ENCODE data around the gene TMSB4Y.

Gene TMSB4Y

GRCh38 chrY:13704121-13704930 lies 627 bp downstream of the TMSB4Y start (continued):
- TF ChIP-seq, protein P1, sequence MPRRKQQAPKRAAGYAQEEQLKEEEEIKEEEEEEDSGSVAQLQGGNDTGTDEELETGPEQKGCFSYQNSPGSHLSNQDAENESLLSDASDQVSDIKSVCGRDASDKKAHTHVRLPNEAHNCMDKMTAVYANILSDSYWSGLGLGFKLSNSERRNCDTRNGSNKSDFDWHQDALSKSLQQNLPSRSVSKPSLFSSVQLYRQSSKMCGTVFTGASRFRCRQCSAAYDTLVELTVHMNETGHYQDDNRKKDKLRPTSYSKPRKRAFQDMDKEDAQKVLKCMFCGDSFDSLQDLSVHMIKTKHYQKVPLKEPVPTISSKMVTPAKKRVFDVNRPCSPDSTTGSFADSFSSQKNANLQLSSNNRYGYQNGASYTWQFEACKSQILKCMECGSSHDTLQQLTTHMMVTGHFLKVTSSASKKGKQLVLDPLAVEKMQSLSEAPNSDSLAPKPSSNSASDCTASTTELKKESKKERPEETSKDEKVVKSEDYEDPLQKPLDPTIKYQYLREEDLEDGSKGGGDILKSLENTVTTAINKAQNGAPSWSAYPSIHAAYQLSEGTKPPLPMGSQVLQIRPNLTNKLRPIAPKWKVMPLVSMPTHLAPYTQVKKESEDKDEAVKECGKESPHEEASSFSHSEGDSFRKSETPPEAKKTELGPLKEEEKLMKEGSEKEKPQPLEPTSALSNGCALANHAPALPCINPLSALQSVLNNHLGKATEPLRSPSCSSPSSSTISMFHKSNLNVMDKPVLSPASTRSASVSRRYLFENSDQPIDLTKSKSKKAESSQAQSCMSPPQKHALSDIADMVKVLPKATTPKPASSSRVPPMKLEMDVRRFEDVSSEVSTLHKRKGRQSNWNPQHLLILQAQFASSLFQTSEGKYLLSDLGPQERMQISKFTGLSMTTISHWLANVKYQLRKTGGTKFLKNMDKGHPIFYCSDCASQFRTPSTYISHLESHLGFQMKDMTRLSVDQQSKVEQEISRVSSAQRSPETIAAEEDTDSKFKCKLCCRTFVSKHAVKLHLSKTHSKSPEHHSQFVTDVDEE (CRISPR knock-in tag; IDR thresholded peaks at IDR 0.05) = no peak
- TF ChIP-seq ZNF8 (CRISPR knock-in tag; IDR thresholded peaks at IDR 0.05) = no peak
- no peak for TF ChIP-seq PPARA (CRISPR knock-in tag; IDR thresholded peaks at IDR 0.05; ENCODE audit: borderline replicate concordance)
- no peak for TF ChIP-seq ZNF565 (CRISPR knock-in tag; conservative IDR thresholded peaks at IDR 0.05; ENCODE audit: low read depth)
- TF ChIP-seq ARNTL (CRISPR knock-in tag; IDR thresholded peaks at IDR 0.05; ENCODE audit: borderline replicate concordance, low read depth) = no peak

DNA sequence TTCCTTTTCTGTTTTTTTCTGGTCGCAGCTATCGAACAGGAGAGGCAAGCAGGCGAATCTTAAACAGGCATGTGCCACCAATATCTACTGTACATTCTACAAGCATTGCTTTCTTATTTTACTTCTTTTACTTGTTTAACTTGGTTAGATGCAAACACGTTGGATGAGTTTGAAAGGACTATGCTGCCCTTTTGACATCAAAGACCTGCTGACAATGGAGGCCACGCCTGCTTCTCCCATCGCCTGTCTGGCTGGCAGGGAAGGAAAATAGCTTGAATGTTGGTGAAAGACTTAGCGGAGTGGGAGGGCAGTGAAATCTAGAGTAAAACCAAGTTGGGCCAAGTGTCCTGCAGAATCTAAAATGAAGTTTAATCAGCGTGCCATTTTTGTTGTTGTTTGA lies 1.5 kb downstream of the TMSB4Y start:
- no peak for ATAC-seq
- TF ChIP-seq PPARA (CRISPR knock-in tag; IDR thresholded peaks at IDR 0.05; ENCODE audit: borderline replicate concordance) (no peak), TOX (CRISPR knock-in tag; IDR thresholded peaks at IDR 0.05; ENCODE audit: borderline replicate concordance) (no peak), ARNTL (CRISPR knock-in tag; IDR thresholded peaks at IDR 0.05; ENCODE audit: borderline replicate concordance, low read depth) (no peak), BACH2 (CRISPR knock-in tag; IDR thresholded peaks at IDR 0.05; ENCODE audit: borderline replicate concordance) (no peak), POU6F1 (CRISPR knock-in tag; IDR thresholded peaks at IDR 0.05; ENCODE audit: borderline replicate concordance, low read depth) (no peak), GLIS3 (CRISPR knock-in tag; IDR thresholded peaks at IDR 0.05) (no peak), SNAI2 (CRISPR knock-in tag; IDR thresholded peaks at IDR 0.05) (no peak), RARB (CRISPR knock-in tag; IDR thresholded peaks at IDR 0.05) (no peak), ZNF8 (CRISPR knock-in tag; IDR thresholded peaks at IDR 0.05) (no peak), ISL1 (CRISPR knock-in tag; IDR thresholded peaks at IDR 0.05) (no peak), ESRRG (CRISPR knock-in tag; IDR thresholded peaks at IDR 0.05) (no peak), ZC3H10 (CRISPR knock-in tag; IDR thresholded peaks at IDR 0.05) (no peak), ZNF70 (CRISPR knock-in tag; IDR thresholded peaks at IDR 0.05) (no peak), ZNF565 (CRISPR knock-in tag; conservative IDR thresholded peaks at IDR 0.05; ENCODE audit: low read depth) (no peak), ZFP30 (CRISPR knock-in tag; IDR thresholded peaks at IDR 0.05) (no peak), PATZ1 (CRISPR knock-in tag; IDR thresholded peaks at IDR 0.05; ENCODE audit: borderline replicate concordance) (no peak)
- TF ChIP-seq, protein P2, sequence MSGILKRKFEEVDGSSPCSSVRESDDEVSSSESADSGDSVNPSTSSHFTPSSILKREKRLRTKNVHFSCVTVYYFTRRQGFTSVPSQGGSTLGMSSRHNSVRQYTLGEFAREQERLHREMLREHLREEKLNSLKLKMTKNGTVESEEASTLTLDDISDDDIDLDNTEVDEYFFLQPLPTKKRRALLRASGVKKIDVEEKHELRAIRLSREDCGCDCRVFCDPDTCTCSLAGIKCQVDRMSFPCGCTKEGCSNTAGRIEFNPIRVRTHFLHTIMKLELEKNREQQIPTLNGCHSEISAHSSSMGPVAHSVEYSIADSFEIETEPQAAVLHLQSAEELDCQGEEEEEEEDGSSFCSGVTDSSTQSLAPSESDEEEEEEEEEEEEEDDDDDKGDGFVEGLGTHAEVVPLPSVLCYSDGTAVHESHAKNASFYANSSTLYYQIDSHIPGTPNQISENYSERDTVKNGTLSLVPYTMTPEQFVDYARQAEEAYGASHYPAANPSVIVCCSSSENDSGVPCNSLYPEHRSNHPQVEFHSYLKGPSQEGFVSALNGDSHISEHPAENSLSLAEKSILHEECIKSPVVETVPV (CRISPR knock-in tag; IDR thresholded peaks at IDR 0.05) = no peak

DNA sequence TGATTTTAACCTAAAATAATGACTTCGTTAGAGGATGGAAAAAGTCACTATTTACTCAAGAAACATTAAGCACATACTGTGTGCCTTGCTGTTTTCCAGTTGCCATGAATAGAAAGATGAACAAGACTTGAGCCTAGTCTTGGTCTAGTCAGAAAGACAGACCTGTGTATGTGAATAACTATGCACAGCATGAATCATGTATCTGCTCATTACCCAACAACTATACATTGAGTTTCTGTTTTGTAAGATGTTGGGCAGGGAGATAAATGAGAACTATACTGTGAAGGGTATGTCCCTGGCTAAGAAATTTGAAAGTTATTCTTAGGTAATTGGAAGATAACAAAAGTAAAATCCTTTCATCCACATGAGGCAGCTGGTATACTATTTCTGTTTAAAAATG lies 4.3 kb downstream of the TMSB4Y start:
- no peak for ATAC-seq
- TF ChIP-seq BACH2 (CRISPR knock-in tag; IDR thresholded peaks at IDR 0.05; ENCODE audit: borderline replicate concordance) (no peak), ZFP30 (CRISPR knock-in tag; IDR thresholded peaks at IDR 0.05) (no peak), TCF4 (CRISPR knock-in tag; IDR thresholded peaks at IDR 0.05; ENCODE audit: borderline replicate concordance) (no peak), TOX (CRISPR knock-in tag; IDR thresholded peaks at IDR 0.05; ENCODE audit: borderline replicate concordance) (no peak), RARB (CRISPR knock-in tag; IDR thresholded peaks at IDR 0.05) (no peak), ZC3H10 (CRISPR knock-in tag; IDR thresholded peaks at IDR 0.05) (no peak), ZNF8 (CRISPR knock-in tag; IDR thresholded peaks at IDR 0.05) (no peak), ISL1 (CRISPR knock-in tag; IDR thresholded peaks at IDR 0.05) (no peak), POU6F1 (CRISPR knock-in tag; IDR thresholded peaks at IDR 0.05; ENCODE audit: borderline replicate concordance, low read depth) (no peak), OSR1 (CRISPR knock-in tag; IDR thresholded peaks at IDR 0.05) (no peak), CSDC2 (CRISPR knock-in tag; IDR thresholded peaks at IDR 0.05) (no peak), ZNF70 (CRISPR knock-in tag; IDR thresholded peaks at IDR 0.05) (no peak), ZNF565 (CRISPR knock-in tag; conservative IDR thresholded peaks at IDR 0.05; ENCODE audit: low read depth) (no peak), CREB5 (CRISPR knock-in tag; IDR thresholded peaks at IDR 0.05; ENCODE audit: low read depth) (no peak)
- TF ChIP-seq, protein P1 (CRISPR knock-in tag; IDR thresholded peaks at IDR 0.05) = no peak

All from SK-N-SH treated with all-trans-retinoic acid at 6 μM for 48 hours (cell line).